IMR-90 (cell line): ENCODE data around the gene RGS3. TPM values are rescaled to one million over a fixed set of nuclear protein-coding genes. Genes with fewer than 3 reads are reported as not detected.

Experiments
- polyA plus RNA-seq, 3 experiments: library from polyadenylated mRNA; depleted of rRNA; stranded (reverse); fragments of >200 nt; gene quantifications; 2 replicates each; pipeline ENCODE4 v1.2.3, GENCODE V29; 2012; ENCODE audit warnings: low replicate concordance in 1 of 3
- total RNA-seq: library from RNA; depleted of rRNA; stranded (reverse); fragments of >200 nt; gene quantifications from 2 replicates; pipeline ENCODE4 v1.2.3, GENCODE V29; 2012
- TF ChIP-seq, protein P1 (sequence below): fragments of 150-350 bp; IDR thresholded peaks from 2 replicates; pipeline ENCODE4 v1.6.1; 2017; ENCODE audit warnings: mild to moderate bottlenecking, antibody characterized with exemption, low read length, low read depth

Gene RGS3
- total and polyA plus RNA-seq, 2 of the 4 experiments (the other 2 are of a cell fraction) = 51.8 to 65.6 TPM

DNA sequence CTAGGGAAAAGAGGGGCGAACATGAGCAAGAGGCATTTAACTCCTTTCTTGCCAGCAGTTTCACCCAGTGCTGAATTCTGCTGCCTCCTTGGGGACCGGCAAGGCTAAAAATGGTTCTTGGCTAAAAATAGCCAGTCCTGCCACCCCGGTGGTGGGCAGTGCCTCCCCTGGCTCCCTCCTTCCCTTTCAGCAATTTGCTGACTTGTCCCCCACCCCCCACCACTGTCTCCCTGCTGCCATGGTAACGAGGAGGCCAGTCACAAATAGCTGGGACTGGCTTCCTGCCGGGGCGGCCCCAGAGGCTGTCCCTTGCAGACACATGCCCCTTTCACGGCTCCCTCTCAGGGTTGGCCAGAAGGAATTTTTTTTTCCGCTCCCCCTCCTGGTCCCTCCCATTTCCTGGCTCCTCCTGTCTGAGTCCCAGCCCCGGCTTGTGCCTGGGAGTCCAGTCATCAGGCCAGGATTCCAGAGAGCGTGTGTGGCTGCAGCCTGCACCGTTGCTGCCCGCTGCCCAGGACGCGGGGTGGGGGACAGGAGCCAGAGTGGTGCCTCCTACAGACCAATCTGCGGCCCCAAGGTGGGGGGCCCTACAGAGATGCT, 130.3 kb downstream of the RGS3 start (continued):
- TF ChIP-seq, protein P1, sequence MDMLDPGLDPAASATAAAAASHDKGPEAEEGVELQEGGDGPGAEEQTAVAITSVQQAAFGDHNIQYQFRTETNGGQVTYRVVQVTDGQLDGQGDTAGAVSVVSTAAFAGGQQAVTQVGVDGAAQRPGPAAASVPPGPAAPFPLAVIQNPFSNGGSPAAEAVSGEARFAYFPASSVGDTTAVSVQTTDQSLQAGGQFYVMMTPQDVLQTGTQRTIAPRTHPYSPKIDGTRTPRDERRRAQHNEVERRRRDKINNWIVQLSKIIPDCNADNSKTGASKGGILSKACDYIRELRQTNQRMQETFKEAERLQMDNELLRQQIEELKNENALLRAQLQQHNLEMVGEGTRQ = peak; percentile 55; the same call in 1 of the 2 replicates
